GM23338 (cell line): ENCODE measurements around the gene CCL24. TPM values are rescaled to one million over a fixed set of nuclear protein-coding genes. Genes with fewer than 3 reads are reported as not detected.
"Not testable (repeated sequence)": the region's sequence is repeated elsewhere in the genome, so short reads cannot be mapped to it uniquely, and the experiment has no call there.

Experiments
- ATAC-seq: fragments of 200-7000 bp; cut with Tn5 transposase; 3 replicates; pipeline ENCODE4 v1.9.1; 2020
- DNase-seq: peaks from one replicate; pipeline ENCODE4 v3.0.0-alpha.2; 2015; ENCODE audit warnings: low spot score
- H2AFZ ChIP-seq: fragments of 200-600 bp; sonication (generic); 2 replicates; pipeline ENCODE4 v1.8.0; 2016; ENCODE audit warnings: antibody characterized with exemption, mild to moderate bottlenecking, moderate library complexity
- H3F3A ChIP-seq: fragments of 200-600 bp; sonication (generic); replicated peaks from 2 replicates; pipeline ENCODE4 v1.8.0; 2017; ENCODE audit warnings: antibody characterized with exemption, mixed run types, low read depth
- H3K27ac ChIP-seq: fragments of 200-600 bp; sonication (generic); 2 replicates; pipeline ENCODE4 v1.6.1; 2016; ENCODE audit warnings: low read depth
- H3K27me3 ChIP-seq: fragments of 200-600 bp; sonication (generic); 2 replicates; pipeline ENCODE4 v1.8.0; 2016; ENCODE audit warnings: mild to moderate bottlenecking, mixed run types, moderate library complexity; ENCODE audit not compliant: insufficient read depth
- H3K36me3 ChIP-seq: fragments of 200-600 bp; sonication (generic); 2 replicates; pipeline ENCODE4 v1.8.0; 2016; ENCODE audit warnings: mild to moderate bottlenecking; ENCODE audit not compliant: insufficient read depth
- H3K4me1 ChIP-seq: fragments of 200-600 bp; sonication (generic); 2 replicates; pipeline ENCODE4 v1.8.0; 2016; ENCODE audit warnings: mild to moderate bottlenecking, moderate library complexity; ENCODE audit not compliant: insufficient read depth
- H3K4me2 ChIP-seq: fragments of 200-600 bp; sonication (generic); 2 replicates; pipeline ENCODE4 v1.7.1; 2017; ENCODE audit warnings: mixed run types
- H3K4me3 ChIP-seq: fragments of 200-600 bp; sonication (generic); 2 replicates; pipeline ENCODE4 v1.6.1; 2016; ENCODE audit warnings: mixed run types
- H3K79me2 ChIP-seq: fragments of 200-600 bp; sonication (generic); replicated peaks from 2 replicates; pipeline ENCODE4 v1.8.0; 2017; ENCODE audit warnings: mild to moderate bottlenecking; ENCODE audit not compliant: insufficient read depth
- H3K9me2 ChIP-seq: fragments of 200-600 bp; sonication (generic); 2 replicates; pipeline ENCODE4 v1.8.0; 2017; ENCODE audit not compliant: insufficient read depth
- H4K20me1 ChIP-seq: fragments of 200-600 bp; sonication (generic); replicated peaks from 2 replicates; pipeline ENCODE4 v1.8.0; 2017; ENCODE audit warnings: mild to moderate bottlenecking; ENCODE audit not compliant: insufficient read depth
- H3K27ac Mint-ChIP-seq: 2 replicates; pipeline ENCODE4 v1.8.0; 2020; ENCODE audit warnings: inconsistent platforms, mild to moderate bottlenecking, moderate library complexity, mixed read lengths
- H3K27me3 Mint-ChIP-seq: 3 replicates; pipeline ENCODE4 v1.8.0; 2022; ENCODE audit warnings: low read depth, mild to moderate bottlenecking, moderate library complexity, mixed read lengths, inconsistent platforms; ENCODE audit not compliant: insufficient read depth, poor library complexity
- H3K36me3 Mint-ChIP-seq: 3 replicates; pipeline ENCODE4 v1.8.0; 2021; ENCODE audit warnings: low read depth, mild to moderate bottlenecking, inconsistent platforms, moderate library complexity, mixed read lengths
- H3K4me1 Mint-ChIP-seq: 3 replicates; pipeline ENCODE4 v1.8.0; 2020; ENCODE audit warnings: mild to moderate bottlenecking, inconsistent platforms, mixed read lengths
- H3K4me3 Mint-ChIP-seq: 3 replicates; pipeline ENCODE4 v1.8.0; 2021; ENCODE audit warnings: moderate library complexity, mild to moderate bottlenecking, inconsistent platforms, mixed read lengths
- H3K9me3 Mint-ChIP-seq: 3 replicates; pipeline ENCODE4 v1.8.0; 2020; ENCODE audit warnings: moderate library complexity, mild to moderate bottlenecking, inconsistent platforms, mixed read lengths
- CTCF ChIP-seq, 2 experiments: fragments of 200-600 bp in 1 of 2; sonication (generic) in 1 of 2; conservative IDR thresholded peaks; 2 replicates each; pipeline versions ENCODE4 v1.5.1 to v1.6.1; 2016 to 2017; ENCODE audit warnings: antibody characterized with exemption in 2 of 2, low read depth in 2 of 2, mild to moderate bottlenecking in 2 of 2, moderate library complexity in 1 of 2
- EZH2 ChIP-seq: fragments of 200-600 bp; sonication (generic); IDR thresholded peaks from one replicate; pipeline ENCODE4 v1.8.0; 2017; ENCODE audit warnings: antibody characterized with exemption, mild to moderate bottlenecking, low read depth; ENCODE audit not compliant: unreplicated experiment
- EZH2phosphoT487 ChIP-seq: fragments of 200-600 bp; sonication (generic); IDR thresholded peaks from one replicate; pipeline ENCODE4 v1.8.1; 2018; ENCODE audit warnings: antibody characterized with exemption; ENCODE audit not compliant: unreplicated experiment
- NANOG ChIP-seq: IDR thresholded peaks from 2 replicates; pipeline ENCODE4 v1.6.1; 2016; ENCODE audit warnings: antibody characterized with exemption, borderline replicate concordance
- STAT1 ChIP-seq: IDR thresholded peaks from one replicate; pipeline ENCODE4 v1.6.1; 2016; ENCODE audit warnings: antibody characterized with exemption; ENCODE audit not compliant: unreplicated experiment
- ZNF114 ChIP-seq: fragments of 250-450 bp; sonication (Bioruptor Pico); IDR thresholded peaks from 2 replicates; pipeline ENCODE4 v1.5.0; 2020; ENCODE audit warnings: mild to moderate bottlenecking, moderate library complexity
- ZNF331 ChIP-seq: fragments of 250-450 bp; sonication (Bioruptor Pico); IDR thresholded peaks from 2 replicates; pipeline ENCODE4 v1.5.0; 2020; ENCODE audit warnings: low read depth, mild to moderate bottlenecking, moderate library complexity
- polyA plus RNA-seq: library from polyadenylated mRNA; unstranded; fragments of >200 nt; fragmentation: Nextera tagmentation; extraction: Ambion mirVana; gene quantifications from 2 replicates; pipeline ENCODE4 v1.2.1, GENCODE V29; 2016
- total RNA-seq: library from RNA; depleted of rRNA; stranded (reverse); fragments of >200 nt; shearing (Covaris generic); gene quantifications from 2 replicates; pipeline ENCODE4 v1.2.3, GENCODE V29; 2014
- TF ChIP-seq, protein P1 (sequence below): IDR thresholded peaks from 2 replicates; pipeline ENCODE4 v1.6.1; 2016; ENCODE audit warnings: antibody characterized with exemption
- TF ChIP-seq, protein P2 (sequence below): IDR thresholded peaks from one replicate; pipeline ENCODE4 v1.6.1; 2018; ENCODE audit warnings: antibody characterized with exemption; ENCODE audit not compliant: unreplicated experiment

Gene CCL24
- total and polyA plus RNA-seq, 2 experiments from 2014 or later = not detected

- Histone ChIP-seq H3K4me3 (no peak overlapping the region), H4K20me1 (no peaks in the 10 kb centered on the region), H3K9me2 (no peaks in the 10 kb centered on the region), H2AFZ (no peak overlapping the region), H3K36me3 (no peaks in the 10 kb centered on the region), H3K27me3 (no peaks in the 10 kb centered on the region), H3K79me2 (no peaks in the 10 kb centered on the region), H3K4me1 (no peaks in the 10 kb centered on the region), H3F3A (no peaks in the 10 kb centered on the region), H3K27ac (no peak overlapping the region), H3K4me2 (no peak overlapping the region)
- no peak for ATAC-seq
- Mint-ChIP-seq H3K9me3 (no peaks in the 10 kb centered on the region; the same call in 2 of the 3 replicates), H3K27ac (no peak overlapping the region), H3K4me3 (no peak overlapping the region), H3K27me3 (no peaks in the 10 kb centered on the region), H3K4me1 (peaks cover 2% of the 10 kb centered on the region; the same call in 1 of the 3 replicates), H3K36me3 (no peaks in the 10 kb centered on the region)
- DNase-seq = no peak
- TF ChIP-seq ZNF114 (CRISPR knock-in tag) = no peak
Observed at GRCh38 chr7:75830978-75831377, 17.4 kb upstream of the CCL24 start.

- not testable (repeated sequence) for H3K36me3 ChIP-seq, H3K27me3 ChIP-seq, H3K4me2 ChIP-seq, H3K36me3 Mint-ChIP-seq, H2AFZ ChIP-seq, H3K4me3 Mint-ChIP-seq, DNase-seq, H3K9me3 Mint-ChIP-seq, H3F3A ChIP-seq, H3K27ac ChIP-seq, H3K27ac Mint-ChIP-seq, H3K27me3 Mint-ChIP-seq, H4K20me1 ChIP-seq, H3K4me1 ChIP-seq, H3K9me2 ChIP-seq, H3K4me1 Mint-ChIP-seq, H3K4me3 ChIP-seq, H3K79me2 ChIP-seq
- ATAC-seq = peak; percentile 74
Observed at GRCh38 chr7:75829656-75830055, 16.1 kb upstream of the CCL24 start.

DNA sequence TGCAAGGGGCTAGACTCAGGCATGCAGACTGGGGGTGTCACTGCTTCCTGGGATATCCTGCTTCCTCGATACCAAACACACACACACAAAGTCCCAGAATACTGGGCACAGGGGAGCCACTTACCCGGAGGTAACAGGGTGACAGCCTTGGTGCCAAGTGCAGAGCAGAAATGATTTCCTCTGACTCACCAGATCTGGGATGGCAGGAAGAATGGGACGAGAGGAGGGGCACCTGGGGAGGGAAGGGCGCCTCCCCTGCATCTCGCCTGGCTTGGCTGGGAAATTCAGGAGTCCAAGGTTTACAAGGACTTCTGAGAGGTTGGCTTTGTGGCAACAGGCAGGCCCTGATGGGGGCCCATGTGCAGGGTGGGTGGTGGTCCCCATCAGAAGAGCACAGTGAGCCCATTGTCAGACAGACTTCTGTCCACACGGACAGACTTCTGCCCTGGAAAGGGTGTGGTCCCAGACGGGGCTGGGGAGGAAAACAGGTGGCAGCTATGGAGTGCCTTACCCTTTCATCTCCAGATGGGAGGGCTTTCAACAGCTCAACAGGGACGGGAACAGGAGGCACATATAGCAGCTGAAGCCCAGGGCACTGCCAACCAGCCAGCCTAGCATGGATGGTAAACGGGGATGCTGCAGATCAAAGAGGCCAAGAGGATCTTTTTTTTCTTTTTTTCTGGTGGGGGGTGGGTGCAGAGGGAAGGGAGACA lies 9.7 kb upstream of the CCL24 start:
- Histone ChIP-seq H4K20me1 (no peaks in the 10 kb centered on the region), H3K4me2 (no peak overlapping the region), H3K36me3 (no peaks in the 10 kb centered on the region), H3K4me1 (no peaks in the 10 kb centered on the region), H3K27me3 (no peaks in the 10 kb centered on the region), H3K79me2 (no peaks in the 10 kb centered on the region), H3K27ac (no peak overlapping the region), H3K4me3 (no peak overlapping the region), H3K9me2 (peaks cover 8% of the 10 kb centered on the region; the same call in 1 of the 2 replicates), H2AFZ (no peak overlapping the region), H3F3A (no peaks in the 10 kb centered on the region)
- no peaks in the 10 kb centered on the region for H3K36me3 Mint-ChIP-seq
- H3K9me3 Mint-ChIP-seq = peaks cover 9% of the 10 kb centered on the region
- DNase-seq (no peak), ATAC-seq (no peak)
- H3K27ac Mint-ChIP-seq = no peak overlapping the region; the same call in 1 of the 2 replicates
- no peaks in the 10 kb centered on the region for H3K4me1 Mint-ChIP-seq
- H3K4me3 Mint-ChIP-seq = no peak overlapping the region
- H3K27me3 Mint-ChIP-seq = peaks cover 7% of the 10 kb centered on the region
- TF ChIP-seq CTCF (conservative IDR thresholded peaks at IDR 0.05; ENCODE audit: low read depth in 2 of 2) = no peak
- TF ChIP-seq EZH2 = no peak
- TF ChIP-seq ZNF331 (CRISPR knock-in tag) = no peak
- TF ChIP-seq, protein P1, sequence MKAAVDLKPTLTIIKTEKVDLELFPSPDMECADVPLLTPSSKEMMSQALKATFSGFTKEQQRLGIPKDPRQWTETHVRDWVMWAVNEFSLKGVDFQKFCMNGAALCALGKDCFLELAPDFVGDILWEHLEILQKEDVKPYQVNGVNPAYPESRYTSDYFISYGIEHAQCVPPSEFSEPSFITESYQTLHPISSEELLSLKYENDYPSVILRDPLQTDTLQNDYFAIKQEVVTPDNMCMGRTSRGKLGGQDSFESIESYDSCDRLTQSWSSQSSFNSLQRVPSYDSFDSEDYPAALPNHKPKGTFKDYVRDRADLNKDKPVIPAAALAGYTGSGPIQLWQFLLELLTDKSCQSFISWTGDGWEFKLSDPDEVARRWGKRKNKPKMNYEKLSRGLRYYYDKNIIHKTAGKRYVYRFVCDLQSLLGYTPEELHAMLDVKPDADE = no peak
- no peak for TF ChIP-seq EZH2phosphoT487
- TF ChIP-seq, protein P2, sequence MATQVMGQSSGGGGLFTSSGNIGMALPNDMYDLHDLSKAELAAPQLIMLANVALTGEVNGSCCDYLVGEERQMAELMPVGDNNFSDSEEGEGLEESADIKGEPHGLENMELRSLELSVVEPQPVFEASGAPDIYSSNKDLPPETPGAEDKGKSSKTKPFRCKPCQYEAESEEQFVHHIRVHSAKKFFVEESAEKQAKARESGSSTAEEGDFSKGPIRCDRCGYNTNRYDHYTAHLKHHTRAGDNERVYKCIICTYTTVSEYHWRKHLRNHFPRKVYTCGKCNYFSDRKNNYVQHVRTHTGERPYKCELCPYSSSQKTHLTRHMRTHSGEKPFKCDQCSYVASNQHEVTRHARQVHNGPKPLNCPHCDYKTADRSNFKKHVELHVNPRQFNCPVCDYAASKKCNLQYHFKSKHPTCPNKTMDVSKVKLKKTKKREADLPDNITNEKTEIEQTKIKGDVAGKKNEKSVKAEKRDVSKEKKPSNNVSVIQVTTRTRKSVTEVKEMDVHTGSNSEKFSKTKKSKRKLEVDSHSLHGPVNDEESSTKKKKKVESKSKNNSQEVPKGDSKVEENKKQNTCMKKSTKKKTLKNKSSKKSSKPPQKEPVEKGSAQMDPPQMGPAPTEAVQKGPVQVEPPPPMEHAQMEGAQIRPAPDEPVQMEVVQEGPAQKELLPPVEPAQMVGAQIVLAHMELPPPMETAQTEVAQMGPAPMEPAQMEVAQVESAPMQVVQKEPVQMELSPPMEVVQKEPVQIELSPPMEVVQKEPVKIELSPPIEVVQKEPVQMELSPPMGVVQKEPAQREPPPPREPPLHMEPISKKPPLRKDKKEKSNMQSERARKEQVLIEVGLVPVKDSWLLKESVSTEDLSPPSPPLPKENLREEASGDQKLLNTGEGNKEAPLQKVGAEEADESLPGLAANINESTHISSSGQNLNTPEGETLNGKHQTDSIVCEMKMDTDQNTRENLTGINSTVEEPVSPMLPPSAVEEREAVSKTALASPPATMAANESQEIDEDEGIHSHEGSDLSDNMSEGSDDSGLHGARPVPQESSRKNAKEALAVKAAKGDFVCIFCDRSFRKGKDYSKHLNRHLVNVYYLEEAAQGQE = no peak
- no peak for TF ChIP-seq NANOG
- no peak for TF ChIP-seq STAT1
